Endothelial cell of umbilical vein (primary cell): ENCODE measurements around the gene PSIP1.
"Not testable (repeated sequence)": the region's sequence is repeated elsewhere in the genome, so short reads cannot be mapped to it uniquely, and the experiment has no call there.

Source experiments
- CTCF ChIP-seq, 2 donors: IDR thresholded peaks; 1 replicate in 1 of 2; 2 replicates in 1 of 2; pipeline ENCODE4 v1.5.1; 2011; ENCODE audit warnings: low read length in 2 of 2, mild to moderate bottlenecking in 2 of 2, moderate library complexity in 2 of 2, control low read depth in 1 of 2, inconsistent platforms in 1 of 2, low read depth in 1 of 2; ENCODE audit not compliant: insufficient read depth in 1 of 2; ENCODE audit errors: extremely low read depth in 1 of 2
- EZH2 ChIP-seq: IDR thresholded peaks from 2 replicates; pipeline ENCODE4 v1.6.1; 2012; ENCODE audit warnings: borderline replicate concordance, low read depth, mild to moderate bottlenecking, moderate library complexity, low read length, inconsistent platforms; ENCODE audit not compliant: severe bottlenecking
- FOS ChIP-seq: IDR thresholded peaks from 2 replicates; pipeline ENCODE4 v1.6.1; 2011; ENCODE audit warnings: mild to moderate bottlenecking, low read length, moderate library complexity, borderline replicate concordance; ENCODE audit not compliant: insufficient read depth
- JUN ChIP-seq: IDR thresholded peaks from 2 replicates; pipeline ENCODE4 v1.6.1; 2011; ENCODE audit warnings: borderline replicate concordance, low read depth; ENCODE audit not compliant: insufficient read length, insufficient read depth
- POLR2A ChIP-seq: IDR thresholded peaks from 2 replicates; pipeline ENCODE4 v1.6.1; 2012; ENCODE audit warnings: low read depth, mild to moderate bottlenecking, control low read depth, low read length
- POLR2AphosphoS5 ChIP-seq: IDR thresholded peaks from 2 replicates; pipeline ENCODE4 v1.6.1; 2012; ENCODE audit warnings: low read depth, mild to moderate bottlenecking, control low read depth, low read length, moderate library complexity; ENCODE audit not compliant: insufficient read depth

DNA sequence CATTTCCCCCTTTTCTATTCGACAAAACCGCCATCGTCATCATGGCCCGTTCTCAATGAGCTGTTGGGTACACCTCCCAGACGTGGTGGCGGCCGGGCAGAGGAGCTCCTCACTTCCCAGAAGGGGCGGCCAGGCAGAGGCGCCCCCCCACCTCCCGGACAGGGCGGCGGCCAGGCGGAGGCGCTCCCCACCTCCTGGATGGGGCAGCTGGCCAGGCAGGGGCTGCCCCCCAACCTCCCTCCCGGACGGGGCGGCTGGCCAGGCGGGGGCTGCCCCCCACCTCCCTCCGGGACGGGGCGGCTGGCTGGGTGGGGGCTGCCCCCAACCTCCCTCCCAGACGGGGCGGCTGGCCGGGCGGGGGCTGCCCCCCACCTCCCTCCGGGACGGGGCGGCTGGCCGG, 68.9 kb downstream of the PSIP1 start:
- TF ChIP-seq CTCF (IDR thresholded peaks at IDR 0.05; ENCODE audit: extremely low read depth in 1 of 2, insufficient read depth in 1 of 2, low read depth in 1 of 2, low read length in 2 of 2); JUN; POLR2AphosphoS5; POLR2A; FOS; EZH2: not testable (repeated sequence)
